GM19372 (cell line): ENCODE results near the gene PLCB1.
"Not testable (repeated sequence)": the region's sequence is repeated elsewhere in the genome, so short reads cannot be mapped to it uniquely, and the experiment has no call there.

Experiments used
- ATAC-seq: cut with Tn5 transposase; IDR thresholded peaks from one replicate; pipeline ENCODE4 v1.9.1; 2021; ENCODE audit warnings: mild to moderate bottlenecking, low read depth, moderate library complexity; ENCODE audit not compliant: unreplicated experiment

Gene PLCB1

GRCh38 chr20:8361006-8361652, 229.1 kb downstream of the PLCB1 start:
- ATAC-seq: no peak

DNA sequence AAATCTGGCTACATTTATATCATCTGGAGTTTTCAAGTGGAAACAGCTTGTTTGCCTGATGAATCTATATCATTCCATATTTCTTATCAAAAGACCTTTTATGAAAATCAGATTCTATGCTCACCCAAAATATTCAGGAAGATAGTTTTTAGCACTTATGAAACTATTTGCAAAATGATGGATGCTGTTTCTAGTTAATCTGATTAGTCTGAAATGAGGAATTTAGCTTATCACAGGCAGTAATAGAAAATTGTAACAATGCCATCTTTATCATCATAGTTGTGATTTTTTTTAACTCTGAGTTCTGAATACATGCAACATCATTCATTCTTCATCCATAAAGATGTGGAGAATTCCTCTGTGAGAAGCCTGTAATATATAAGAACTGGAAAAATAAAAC, 229.7 kb downstream of the PLCB1 start:
- ATAC-seq: no peak

DNA sequence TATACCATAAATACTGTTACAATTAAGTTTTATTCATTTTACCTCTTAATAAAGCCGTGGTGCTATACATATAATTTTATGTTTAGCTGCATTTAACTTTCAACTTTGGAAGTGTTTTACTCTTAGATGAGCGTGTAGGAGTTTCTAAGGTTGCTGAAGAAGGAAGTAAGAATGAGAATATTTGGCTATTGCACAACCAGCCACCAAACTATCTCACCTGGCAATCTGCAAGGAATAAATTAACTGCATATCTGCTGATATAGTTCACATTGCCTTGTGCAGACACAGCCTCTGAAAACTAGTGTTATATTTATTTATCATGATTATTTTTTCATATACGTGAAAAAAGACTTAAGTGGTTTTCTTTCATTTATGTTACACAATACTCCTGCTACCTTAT, 230.4 kb downstream of the PLCB1 start:
- no peak for ATAC-seq

DNA sequence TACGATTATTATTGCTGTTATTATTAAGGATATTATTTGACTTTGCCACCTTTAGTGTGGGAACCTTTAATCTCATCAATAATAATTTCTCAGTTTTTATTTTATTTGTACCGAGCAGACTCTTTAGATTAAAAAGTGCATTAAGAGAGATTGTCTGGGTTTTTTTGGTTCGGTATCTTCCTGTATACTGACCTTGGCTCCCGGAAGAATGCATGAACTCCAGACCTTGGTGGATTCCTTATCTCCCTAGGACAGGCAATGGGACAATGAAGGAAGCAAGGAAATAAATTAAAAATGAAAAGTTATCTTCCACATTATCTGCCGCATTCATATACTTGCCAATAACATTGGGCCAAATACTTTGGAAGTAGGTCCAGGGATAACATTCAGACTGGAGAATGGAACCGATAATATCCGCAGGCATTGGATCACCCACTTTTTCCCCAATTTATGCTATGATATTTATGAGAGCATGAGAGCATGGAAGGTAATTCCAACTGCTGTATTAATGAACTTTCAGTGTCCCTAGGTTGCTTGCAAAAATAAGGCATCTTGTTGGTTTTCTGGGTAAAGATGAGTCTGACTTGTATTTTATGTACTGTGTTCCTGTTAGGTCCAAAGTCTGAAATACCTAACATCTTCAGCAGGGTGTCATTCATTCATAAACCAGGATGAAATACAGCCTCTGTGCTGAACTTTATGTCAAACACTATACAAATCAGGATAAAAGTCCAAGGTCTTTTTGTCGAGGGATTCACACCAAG, 232.1 kb downstream of the PLCB1 start:
- no peak for ATAC-seq

DNA sequence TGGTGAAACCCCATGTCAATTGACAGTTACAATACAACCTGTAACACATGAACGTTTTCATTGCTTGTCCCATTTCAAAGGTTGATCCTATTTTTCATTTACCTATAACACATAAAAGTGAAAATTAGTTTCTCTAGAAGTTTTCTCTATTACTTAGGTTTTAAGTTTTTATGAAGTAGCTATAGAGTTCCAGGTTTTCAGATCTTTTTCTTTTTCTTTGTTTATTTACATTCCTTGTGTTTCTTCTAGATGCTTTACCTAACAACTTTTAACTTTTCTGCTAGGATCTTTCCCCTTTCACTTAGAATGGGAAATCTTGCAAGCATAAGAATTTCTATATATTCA, 232.6 kb downstream of the PLCB1 start:
- ATAC-seq: no peak

- no peak for ATAC-seq
Observed at GRCh38 chr20:8365634-8366033, 233.6 kb downstream of the PLCB1 start.

GRCh38 chr20:8366303-8366923, 234.3 kb downstream of the PLCB1 start:
- ATAC-seq: no peak

DNA sequence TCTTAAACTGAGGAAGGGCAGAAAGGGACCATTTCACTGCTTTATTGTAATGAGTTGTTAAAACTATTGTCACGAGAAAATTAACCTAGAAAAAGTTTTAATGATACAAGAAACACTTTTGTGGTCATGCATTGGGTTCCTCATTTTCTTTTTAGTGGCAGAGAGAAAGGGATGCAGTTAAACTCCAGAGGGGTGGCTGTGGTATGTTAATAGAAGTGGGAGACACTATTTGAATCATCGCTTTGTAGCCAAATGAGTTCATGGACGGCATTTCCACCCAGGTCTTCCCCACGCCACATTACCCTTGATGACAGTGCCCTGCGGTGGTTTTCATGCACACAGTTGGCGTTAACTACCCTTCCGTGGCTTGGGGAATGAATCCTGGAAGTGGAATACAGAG, 235.6 kb downstream of the PLCB1 start:
- no peak for ATAC-seq

- no peak for ATAC-seq
Observed at GRCh38 chr20:8368670-8369069, 236.6 kb downstream of the PLCB1 start.

GRCh38 chr20:8369311-8369710, 237.2 kb downstream of the PLCB1 start:
- ATAC-seq: no peak

DNA sequence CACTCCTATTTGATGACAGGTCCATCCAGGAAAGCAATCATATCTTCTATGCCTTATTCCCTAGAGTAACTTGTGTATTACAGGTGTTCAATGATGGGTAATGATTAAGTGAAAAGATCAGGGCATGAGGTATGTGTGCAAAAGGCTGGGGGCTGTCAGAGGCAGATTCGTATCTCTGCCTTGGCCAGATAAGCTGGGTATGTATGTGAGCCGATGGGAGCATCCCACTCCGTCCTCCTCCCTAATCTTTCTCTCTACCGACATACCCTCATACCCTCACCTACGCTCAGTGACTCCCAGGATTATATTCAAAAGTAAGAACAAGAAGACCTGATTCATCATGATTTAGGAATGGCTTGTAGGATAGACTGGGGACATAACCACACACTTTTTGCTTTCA, 238.7 kb downstream of the PLCB1 start:
- ATAC-seq: no peak

GRCh38 chr20:8372824-8373380, 240.8 kb downstream of the PLCB1 start:
- no peak for ATAC-seq

- no peak for ATAC-seq
Observed at GRCh38 chr20:8373579-8373978, 241.5 kb downstream of the PLCB1 start.

GRCh38 chr20:8375898-8376297, 243.8 kb downstream of the PLCB1 start:
- ATAC-seq: no peak

DNA sequence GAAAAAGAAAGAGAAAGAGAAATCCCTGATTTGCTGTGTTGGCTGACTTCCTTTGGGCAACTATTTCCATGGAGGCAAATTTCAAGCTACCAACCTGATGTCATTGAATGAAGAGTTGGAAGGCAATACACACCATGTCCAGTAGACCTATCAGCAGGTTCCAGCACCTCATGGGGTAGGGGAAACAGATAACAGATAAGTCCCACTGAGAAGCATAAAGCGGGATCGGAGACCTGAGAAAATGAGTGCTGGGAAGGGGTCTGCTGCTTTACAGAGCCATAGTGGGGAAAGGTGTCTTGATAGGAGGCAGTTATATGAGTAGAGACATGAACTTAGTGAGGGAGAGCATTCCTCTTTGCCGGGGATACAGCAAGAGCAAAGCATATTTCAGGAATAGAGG, 244.9 kb downstream of the PLCB1 start:
- ATAC-seq: no peak

GRCh38 chr20:8379125-8379524, 247.1 kb downstream of the PLCB1 start:
- not testable (repeated sequence) for ATAC-seq

DNA sequence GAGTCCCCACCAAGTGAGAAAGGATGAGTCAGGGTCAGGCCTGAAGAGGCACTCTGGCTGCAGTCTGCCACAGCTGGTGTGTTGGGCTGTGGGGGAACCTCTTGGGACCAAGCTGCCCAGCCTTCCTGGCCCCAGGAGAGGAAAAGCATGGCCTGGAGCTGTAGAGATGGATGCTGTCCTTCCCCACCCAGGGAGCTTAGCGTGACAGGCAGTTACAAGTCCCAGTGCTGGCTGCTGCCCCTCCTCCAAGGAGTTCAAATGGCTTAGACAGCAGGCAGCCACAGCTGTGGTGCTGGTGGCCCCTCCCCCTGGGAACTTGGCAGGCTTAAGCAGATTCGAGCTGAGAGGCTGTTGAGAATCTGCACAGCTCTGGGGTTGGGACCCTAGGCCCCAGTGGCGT, 253.2 kb downstream of the PLCB1 start:
- ATAC-seq: no peak

- no peak for ATAC-seq
Observed at GRCh38 chr20:8386991-8387390, 254.9 kb downstream of the PLCB1 start.

DNA sequence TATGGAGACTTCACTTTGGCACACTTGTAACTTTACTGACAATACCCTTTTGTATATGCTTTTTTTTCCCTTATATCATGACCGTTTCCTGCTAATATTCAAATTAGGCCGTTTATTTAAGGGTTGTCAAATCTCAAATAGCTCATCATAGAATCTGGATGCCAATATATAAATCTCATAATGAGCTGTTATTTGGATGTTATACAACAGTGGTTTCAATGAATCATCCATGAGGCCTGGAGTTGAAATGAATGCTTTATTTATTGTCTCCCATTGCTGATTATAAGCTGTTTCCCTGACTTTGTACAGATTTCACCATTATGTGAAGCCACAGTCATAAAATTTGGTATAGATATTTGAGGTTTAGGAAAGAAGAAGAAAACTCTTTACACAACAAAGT, 256.1 kb downstream of the PLCB1 start:
- no peak for ATAC-seq

DNA sequence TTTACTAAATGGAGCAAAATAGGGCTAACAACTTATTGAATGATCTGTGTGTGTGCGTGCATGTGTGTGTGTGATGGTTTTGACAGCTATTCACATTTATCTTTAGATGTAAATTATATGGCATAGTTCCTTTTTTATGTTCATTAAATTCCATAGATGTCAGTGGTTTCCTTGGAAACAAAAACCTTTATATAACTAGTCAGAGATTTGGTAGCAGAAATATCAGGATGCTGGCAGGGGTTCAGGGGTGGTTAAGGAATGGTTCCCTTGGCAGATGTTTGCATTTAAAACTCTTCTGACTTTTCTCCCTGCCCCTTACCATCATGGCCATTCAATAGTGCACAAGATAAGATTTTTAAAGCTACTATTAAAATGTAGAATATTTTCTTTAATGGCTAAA, 256.6 kb downstream of the PLCB1 start:
- no peak for ATAC-seq

DNA sequence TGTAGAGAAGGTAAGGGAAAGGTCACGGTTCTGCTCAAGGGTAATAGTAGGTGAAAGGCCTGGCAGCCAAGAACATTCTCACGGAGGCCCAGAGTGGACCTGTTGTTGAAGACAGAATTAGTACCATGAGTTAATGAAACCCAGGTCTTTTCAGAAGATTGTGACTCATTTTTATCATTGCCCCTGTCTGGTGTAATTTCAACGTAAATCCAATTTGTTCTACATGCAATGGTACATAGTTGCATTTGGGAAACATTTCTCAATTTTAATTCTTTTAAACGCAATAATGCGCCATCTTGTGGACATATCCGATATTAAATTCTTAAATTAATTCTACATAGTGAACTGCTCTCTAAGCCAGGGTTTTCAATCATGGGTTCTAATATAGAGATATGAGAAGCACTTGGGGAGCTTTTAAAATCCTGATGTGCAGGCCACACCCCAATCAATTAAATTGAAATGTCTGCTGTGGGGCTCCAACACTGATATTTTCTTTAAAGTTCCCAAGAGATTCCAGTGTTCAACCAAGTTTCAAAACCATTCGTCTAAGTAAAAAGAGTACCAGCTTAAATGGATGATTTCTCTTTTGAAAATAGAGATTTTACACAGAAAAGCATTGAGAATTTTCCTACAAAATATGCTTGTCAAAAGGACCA, 257.4 kb downstream of the PLCB1 start:
- no peak for ATAC-seq
